A549 treated with DMSO at 1 μM for 4 hours (cell line): ENCODE measurements around the gene HABP4. TPM values are rescaled to one million over a fixed set of nuclear protein-coding genes. Genes with fewer than 3 reads are reported as not detected.

Experiments used
- total RNA-seq: library from RNA; stranded (reverse); fragments of 200-300 nt; extraction: Qiagen RNA extraction; gene quantifications from 5 replicates; pipeline ENCODE4 v1.2.3, GENCODE V29; 2022; ENCODE audit warnings: low read depth

Gene HABP4
- 14.8 to 17.5 TPM (median 16.2 TPM) in 5 replicates for total RNA-seq

GRCh38 chr9:96449845-96450612 is at the start of gene HABP4:
Gene HABP4 (plus strand): TSS chr9:96450169. CDS start chr9:96450280, 111 bp downstream.

GRCh38 chr9:96418083-96418919 is 31.7 kb upstream of the HABP4 start, which contains the start of gene ZNF367:
Gene ZNF367 (minus strand): TSS chr9:96418370. CDS start chr9:96418032, 338 bp downstream.

Other genes starting within 250 kb of the HABP4 start
- 0.19 to 0.31 TPM in 2 of 5 replicates, not detected in the others for gene HSD17B3, start 148.0 kb upstream of the HABP4 start, total RNA-seq
- gene SLC35D2, start 66.5 kb upstream of the HABP4 start, total RNA-seq = 14.3 to 21.0 TPM (median 19.6 TPM) in 5 replicates
- 5.9 to 8.0 TPM (median 7.1 TPM) in 5 replicates for gene ZNF367, start 31.8 kb upstream of the HABP4 start, total RNA-seq
- gene CDC14B, start 169.7 kb downstream of the HABP4 start, total RNA-seq = 9.0 to 13.0 TPM (median 11.1 TPM) in 5 replicates
- gene PRXL2C, start 205.1 kb downstream of the HABP4 start, total RNA-seq = 14.2 to 16.8 TPM (median 16.0 TPM) in 5 replicates